ENCODE measurements around the gene L3MBTL4.
"Not testable (repeated sequence)": the region's sequence is repeated elsewhere in the genome, so short reads cannot be mapped to it uniquely, and the experiment has no call there.

L3MBTL4 gene

GRCh38 chr18:6294148-6294784 is 120.4 kb downstream of the L3MBTL4 start:
- DNase-seq = no peak

GRCh38 chr18:6289843-6290242 is 124.9 kb downstream of the L3MBTL4 start:
- DNase-seq = no peak

GRCh38 chr18:6286585-6286984 is 128.1 kb downstream of the L3MBTL4 start:
- no peak for DNase-seq

GRCh38 chr18:6284761-6285160 is 129.9 kb downstream of the L3MBTL4 start:
- DNase-seq = no peak

- DNase-seq = no peak
These were observed 130.4 kb downstream of the L3MBTL4 start for GRCh38 chr18:6284300-6284699.

- DNase-seq = no peak
These were observed 132.8 kb downstream of the L3MBTL4 start for GRCh38 chr18:6281874-6282273.

GRCh38 chr18:6280211-6280743 is 134.4 kb downstream of the L3MBTL4 start:
- DNase-seq = no peak

GRCh38 chr18:6279308-6279707 is 135.4 kb downstream of the L3MBTL4 start:
- peak; percentile 16 for DNase-seq

- DNase-seq = no peak
These were observed 141.3 kb downstream of the L3MBTL4 start for GRCh38 chr18:6273423-6273822.

- not testable (repeated sequence) for DNase-seq
These were observed 142.6 kb downstream of the L3MBTL4 start for GRCh38 chr18:6272144-6272543.

GRCh38 chr18:6271585-6271984 is 143.1 kb downstream of the L3MBTL4 start:
- no peak for DNase-seq

- DNase-seq = no peak
These were observed 143.9 kb downstream of the L3MBTL4 start for GRCh38 chr18:6270771-6271216.

- DNase-seq = no peak
These were observed 144.9 kb downstream of the L3MBTL4 start for GRCh38 chr18:6269660-6270332.

- no peak for DNase-seq
These were observed 148.5 kb downstream of the L3MBTL4 start for GRCh38 chr18:6266212-6266611.

- no peak for DNase-seq
These were observed 152.8 kb downstream of the L3MBTL4 start for GRCh38 chr18:6261938-6262337.

- DNase-seq = not testable (repeated sequence)
These were observed 155.4 kb downstream of the L3MBTL4 start for GRCh38 chr18:6259324-6259723.

- DNase-seq = no peak
These were observed 156.8 kb downstream of the L3MBTL4 start for GRCh38 chr18:6257950-6258349.

GRCh38 chr18:6256521-6256920 is 158.2 kb downstream of the L3MBTL4 start:
- no peak for DNase-seq

GRCh38 chr18:6255886-6256285 is 158.8 kb downstream of the L3MBTL4 start:
- DNase-seq = no peak

GRCh38 chr18:6255116-6255705 is 159.5 kb downstream of the L3MBTL4 start:
- DNase-seq = no peak

GRCh38 chr18:6254456-6254855 is 160.3 kb downstream of the L3MBTL4 start:
- DNase-seq = no peak

GRCh38 chr18:6251084-6251483 is 163.6 kb downstream of the L3MBTL4 start:
- no peak for DNase-seq

GRCh38 chr18:6249788-6250187 is 164.9 kb downstream of the L3MBTL4 start:
- DNase-seq = no peak

GRCh38 chr18:6249170-6249569 is 165.5 kb downstream of the L3MBTL4 start:
- DNase-seq = no peak
